Neuronal stem cell (in vitro differentiated cells): Measurements from ENCODE around the gene FAM241A.
"Not testable (repeated sequence)": the region's sequence is repeated elsewhere in the genome, so short reads cannot be mapped to it uniquely, and the experiment has no call there.

Experiments used
- DNase-seq: peaks from one replicate; pipeline ENCODE4 v3.0.0-alpha.2; 2013; ENCODE audit warnings: low spot score
- H2AFZ ChIP-seq: one replicate; pipeline ENCODE4 v1.6.1; 2013; ENCODE audit warnings: mild to moderate bottlenecking, low read length, inconsistent platforms
- H2AK5ac ChIP-seq: 2 replicates; pipeline ENCODE4 v1.6.1; 2013; ENCODE audit warnings: low read depth, mild to moderate bottlenecking, inconsistent platforms, low read length, moderate library complexity, mixed read lengths
- H2BK120ac ChIP-seq: 2 replicates; pipeline ENCODE4 v1.6.1; 2013; ENCODE audit warnings: low read depth, mild to moderate bottlenecking, inconsistent platforms, low read length, moderate library complexity, mixed read lengths
- H2BK12ac ChIP-seq: one replicate; pipeline ENCODE4 v1.6.1; 2013; ENCODE audit warnings: low read length, inconsistent platforms
- H2BK15ac ChIP-seq: 2 replicates; pipeline ENCODE4 v1.6.1; 2013; ENCODE audit warnings: mild to moderate bottlenecking, low read length, inconsistent platforms, mixed read lengths
- H2BK5ac ChIP-seq: one replicate; pipeline ENCODE4 v1.6.1; 2013; ENCODE audit warnings: inconsistent platforms, mild to moderate bottlenecking, low read length, moderate library complexity
- H3K14ac ChIP-seq: one replicate; pipeline ENCODE4 v1.6.1; 2013; ENCODE audit warnings: low read length, inconsistent platforms
- H3K18ac ChIP-seq: 2 replicates; pipeline ENCODE4 v1.6.1; 2013; ENCODE audit warnings: low read length, inconsistent platforms
- H3K23ac ChIP-seq: 2 replicates; pipeline ENCODE4 v1.6.1; 2013; ENCODE audit warnings: low read depth, mild to moderate bottlenecking, mixed read lengths, low read length, inconsistent platforms; ENCODE audit not compliant: poor library complexity
- H3K27ac ChIP-seq: replicated peaks from 3 replicates; pipeline ENCODE4 v1.5.1; 2013; ENCODE audit warnings: low read length, inconsistent platforms
- H3K27me3 ChIP-seq, 3 experiments: 2 replicates each; pipeline ENCODE4 v1.6.1; 2013; ENCODE audit warnings: low read length in 3 of 3, mild to moderate bottlenecking in 2 of 3, inconsistent platforms in 1 of 3, low read depth in 1 of 3, mixed read lengths in 1 of 3, moderate library complexity in 1 of 3; ENCODE audit not compliant: control insufficient read depth in 3 of 3, insufficient read depth in 3 of 3
- H3K36me3 ChIP-seq, 2 donors: replicated peaks in 1 of 2; 2 replicates each; pipeline ENCODE4 v1.6.1; 2013; ENCODE audit warnings: low read length in 2 of 2; ENCODE audit not compliant: control insufficient read depth in 2 of 2, insufficient read depth in 2 of 2
- H3K4ac ChIP-seq: 2 replicates; pipeline ENCODE4 v1.6.1; 2013; ENCODE audit warnings: inconsistent platforms, mild to moderate bottlenecking, low read length, moderate library complexity
- H3K4me1 ChIP-seq, 2 donors: 1 replicate in 1 of 2; 2 replicates in 1 of 2; pipeline ENCODE4 v1.6.1; 2013; ENCODE audit warnings: low read length in 2 of 2, low read depth in 1 of 2; ENCODE audit not compliant: control insufficient read depth in 2 of 2, insufficient read depth in 1 of 2
- H3K4me2 ChIP-seq: one replicate; pipeline ENCODE4 v1.6.1; 2013; ENCODE audit warnings: mild to moderate bottlenecking, low read length, inconsistent platforms; ENCODE audit not compliant: insufficient read depth, poor library complexity, severe bottlenecking
- H3K4me3 ChIP-seq, 2 donors: 2 replicates each; pipeline ENCODE4 v1.5.1; 2013; ENCODE audit warnings: low read length in 2 of 2, mild to moderate bottlenecking in 2 of 2, inconsistent platforms in 1 of 2, moderate library complexity in 1 of 2
- H3K79me1 ChIP-seq: one replicate; pipeline ENCODE4 v1.6.1; 2013; ENCODE audit warnings: low read depth, mild to moderate bottlenecking, inconsistent platforms, low read length, moderate library complexity
- H3K9ac ChIP-seq: one replicate; pipeline ENCODE4 v1.6.1; 2013; ENCODE audit warnings: mild to moderate bottlenecking, low read depth, low read length, inconsistent platforms; ENCODE audit not compliant: poor library complexity
- H3K9me3 ChIP-seq, 2 donors: replicated peaks in 1 of 2; 2 replicates each; pipeline versions ENCODE3 to v1.6.1; 2013; ENCODE audit warnings: low read length in 2 of 2, mild to moderate bottlenecking in 2 of 2, inconsistent platforms in 1 of 2, low read depth in 1 of 2, mixed read lengths in 1 of 2, moderate library complexity in 1 of 2; ENCODE audit not compliant: control insufficient read depth in 2 of 2, insufficient read depth in 1 of 2
- H4K8ac ChIP-seq: one replicate; pipeline ENCODE4 v1.6.1; 2013; ENCODE audit warnings: low read depth, mild to moderate bottlenecking, inconsistent platforms, low read length, moderate library complexity
- H4K91ac ChIP-seq: one replicate; pipeline ENCODE4 v1.6.1; 2013; ENCODE audit warnings: low read length, low read depth, mild to moderate bottlenecking, inconsistent platforms; ENCODE audit not compliant: poor library complexity
- WGBS, 2 donors: extraction: QIAGEN DNeasy Blood & Tissue Kit; methylation state at CpG; one replicate each; pipeline ENCODE4 v1.1.7; 2013; ENCODE audit warnings: missing lambda C conversion rate in 2 of 2, mixed read lengths in 1 of 2; ENCODE audit not compliant: insufficient read length in 2 of 2, insufficient replicate concordance in 1 of 2; ENCODE audit errors: extremely low coverage in 2 of 2; 5-methylcytosine and 5-hydroxymethylcytosine counted together

FAM241A gene

GRCh38 chr4:112153211-112153791 lies 8.0 kb downstream of the FAM241A start:
- Histone ChIP-seq H2BK12ac (no peak overlapping the region), H3K9me3 (no peaks in the 10 kb centered on the region), H3K4me2 (no peak overlapping the region), H4K91ac (no peak overlapping the region), H2AFZ (no peak overlapping the region), H3K36me3 (no peaks in the 10 kb centered on the region), H2AK5ac (no peak overlapping the region), H2BK120ac (no peak overlapping the region), H3K79me1 (no peaks in the 10 kb centered on the region), H2BK15ac (no peak overlapping the region), H2BK5ac (no peak overlapping the region), H3K27me3 (peaks cover 0 to 30% (median 0%) of the 10 kb centered on the region in 3 experiments), H3K4ac (no peak overlapping the region), H3K18ac (no peak overlapping the region), H3K4me1 (no peaks in the 10 kb centered on the region), H3K14ac (no peak overlapping the region), H3K23ac (no peak overlapping the region), H3K27ac (no peak overlapping the region), H4K8ac (no peak overlapping the region), H3K4me3 (no peak overlapping the region), H3K9ac (no peak overlapping the region)
- WGBS, 2 donors, result no CpG with 5 or more reads among the region's 4 CpGs
- no peak for DNase-seq

DNA sequence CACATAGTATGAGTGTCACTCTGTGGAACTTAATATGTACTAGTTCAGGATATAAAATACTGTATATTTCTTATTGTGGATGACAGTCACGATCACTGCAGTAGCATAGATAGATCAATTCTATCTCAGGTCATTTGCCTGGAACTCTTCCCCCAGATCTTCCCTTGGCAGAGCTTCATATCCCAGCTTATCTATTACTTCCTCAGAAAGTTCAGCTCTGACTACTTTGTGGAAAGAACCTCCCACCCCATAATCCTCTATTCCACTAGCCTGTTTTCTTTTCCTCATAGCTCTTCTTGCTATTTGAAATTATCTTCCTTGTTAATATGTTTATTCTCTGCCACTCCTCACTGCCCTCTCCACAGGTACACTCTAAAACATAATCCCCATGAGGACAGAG lies 10.9 kb downstream of the FAM241A start:
- no peaks in the 10 kb centered on the region for H3K9me3 ChIP-seq
- no peak overlapping the region for H3K18ac ChIP-seq
- H3K14ac ChIP-seq, result no peak overlapping the region
- H3K79me1 ChIP-seq, result no peaks in the 10 kb centered on the region
- H4K91ac ChIP-seq, result no peak overlapping the region
- no peak overlapping the region for H2AFZ ChIP-seq
- no peak overlapping the region for H3K4ac ChIP-seq
- H3K23ac ChIP-seq, result no peak overlapping the region
- no peak overlapping the region for H4K8ac ChIP-seq
- H2AK5ac ChIP-seq, result no peak overlapping the region
- H3K27me3 ChIP-seq, result peaks cover 0 to 14% (median 0%) of the 10 kb centered on the region in 3 experiments
- H3K27ac ChIP-seq, result no peak overlapping the region
- H2BK5ac ChIP-seq, result no peak overlapping the region
- H3K4me3 ChIP-seq, result no peak overlapping the region
- H3K4me2 ChIP-seq, result no peak overlapping the region
- no peaks in the 10 kb centered on the region for H3K4me1 ChIP-seq
- no peaks in the 10 kb centered on the region for H3K36me3 ChIP-seq
- no peak for DNase-seq
- no peak overlapping the region for H2BK120ac ChIP-seq
- WGBS, 2 donors, result no CpG with 5 or more reads among the region's 1 CpG
- H2BK15ac ChIP-seq, result no peak overlapping the region
- no peak overlapping the region for H2BK12ac ChIP-seq
- no peak overlapping the region for H3K9ac ChIP-seq

DNA sequence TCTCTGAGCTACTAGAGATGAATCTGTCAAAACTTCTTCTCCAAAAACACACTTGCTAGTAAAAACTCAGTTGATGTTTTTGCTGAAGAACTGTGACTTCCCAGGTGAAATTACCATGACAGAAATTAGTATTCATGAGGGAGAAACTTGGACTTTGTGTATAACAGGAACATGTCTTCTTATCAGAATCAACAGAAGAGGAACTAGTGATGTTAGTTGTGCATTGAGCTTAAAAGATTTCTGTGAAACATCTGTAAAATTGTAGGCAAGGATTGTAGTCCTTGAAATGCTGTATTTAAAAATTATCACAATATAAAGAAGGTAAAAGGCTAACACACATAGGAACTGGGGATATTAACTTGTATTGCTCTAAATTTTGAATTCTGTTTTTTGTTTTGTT lies 11.3 kb downstream of the FAM241A start:
- H2AK5ac ChIP-seq, result no peak overlapping the region
- no peaks in the 10 kb centered on the region for H3K9me3 ChIP-seq
- H2BK120ac ChIP-seq, result no peak overlapping the region
- H3K23ac ChIP-seq, result no peak overlapping the region
- peaks cover 0 to 12% (median 0%) of the 10 kb centered on the region in 3 experiments for H3K27me3 ChIP-seq
- H3K18ac ChIP-seq, result no peak overlapping the region
- H2BK15ac ChIP-seq, result no peak overlapping the region
- H3K36me3 ChIP-seq, result no peaks in the 10 kb centered on the region
- no peak overlapping the region for H2AFZ ChIP-seq
- H3K27ac ChIP-seq, result no peak overlapping the region
- H2BK12ac ChIP-seq, result no peak overlapping the region
- H4K91ac ChIP-seq, result no peak overlapping the region
- no peaks in the 10 kb centered on the region for H3K4me1 ChIP-seq
- no peaks in the 10 kb centered on the region for H3K79me1 ChIP-seq
- H3K4me2 ChIP-seq, result no peak overlapping the region
- no peak overlapping the region for H4K8ac ChIP-seq
- H2BK5ac ChIP-seq, result no peak overlapping the region
- H3K9ac ChIP-seq, result no peak overlapping the region
- no peak overlapping the region for H3K4me3 ChIP-seq
- H3K4ac ChIP-seq, result no peak overlapping the region
- no peak for DNase-seq
- H3K14ac ChIP-seq, result no peak overlapping the region

DNA sequence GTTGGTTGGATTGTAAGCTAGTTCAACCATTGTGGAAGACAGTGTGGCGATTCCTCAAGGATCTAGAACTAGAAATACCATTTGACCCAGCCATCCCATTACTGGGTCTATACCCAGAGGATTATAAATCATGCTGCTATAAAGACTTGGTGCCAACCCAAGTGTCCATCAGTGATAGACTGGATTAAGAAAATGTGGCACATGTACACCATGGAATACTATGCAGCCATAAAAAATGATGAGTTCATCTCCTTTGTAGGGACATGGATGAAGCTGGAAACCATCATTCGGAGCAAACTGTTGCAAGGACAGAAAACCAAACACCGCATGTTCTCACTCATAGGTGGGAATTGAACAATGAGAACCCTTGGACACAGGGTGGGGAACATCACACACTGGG lies 18.5 kb downstream of the FAM241A start:
- H3K4ac ChIP-seq, H2BK120ac ChIP-seq, H3K18ac ChIP-seq, H4K8ac ChIP-seq, H3K27me3 ChIP-seq, H3K27ac ChIP-seq, H3K4me1 ChIP-seq, H3K14ac ChIP-seq, H3K79me1 ChIP-seq, H3K4me2 ChIP-seq, H4K91ac ChIP-seq, DNase-seq, H2AFZ ChIP-seq, H3K4me3 ChIP-seq, H3K23ac ChIP-seq, H2BK5ac ChIP-seq, H3K9ac ChIP-seq, H2AK5ac ChIP-seq, H3K36me3 ChIP-seq, H2BK12ac ChIP-seq, H3K9me3 ChIP-seq, H2BK15ac ChIP-seq: not testable (repeated sequence)
- WGBS, 2 donors, result no CpG with 5 or more reads among the region's 3 CpGs
